Measurements from ENCODE around the gene NEK5.

The NEK5 gene

GRCh38 chr13:51999510-51999911 is 129.4 kb downstream of the NEK5 start:
- TF ChIP-seq CTCF (IDR thresholded peaks at IDR 0.05; ENCODE audit: low read depth, low read length, missing control alignments): no peak
- Histone ChIP-seq H3K36me3 (replicated peaks) (no peaks in the 10 kb centered on the region), H3K4me3 (ENCODE audit: low read depth, low read length) (no peak overlapping the region), H3K27me3 (replicated peaks) (no peaks in the 10 kb centered on the region), H3K27ac (no peak overlapping the region)
- in situ Hi-C loops (cut with HindIII; ENCODE audit: low pct_ligation_motif_present, low sequenced_read_pairs): no loop called here
- DNase-seq: no peak

GRCh38 chr13:51998723-51999509 is 130.0 kb downstream of the NEK5 start:
- no peaks in the 10 kb centered on the region for H3K27me3 ChIP-seq (replicated peaks)
- no peaks in the 10 kb centered on the region for H3K36me3 ChIP-seq (replicated peaks)
- in situ Hi-C loops (cut with HindIII; ENCODE audit: low pct_ligation_motif_present, low sequenced_read_pairs): no loop called here
- H3K27ac ChIP-seq: no peak overlapping the region
- H3K4me3 ChIP-seq (ENCODE audit: low read depth, low read length): no peak overlapping the region
- no peak for TF ChIP-seq CTCF (IDR thresholded peaks at IDR 0.05; ENCODE audit: low read depth, low read length, missing control alignments)
- no peak for DNase-seq

DNA sequence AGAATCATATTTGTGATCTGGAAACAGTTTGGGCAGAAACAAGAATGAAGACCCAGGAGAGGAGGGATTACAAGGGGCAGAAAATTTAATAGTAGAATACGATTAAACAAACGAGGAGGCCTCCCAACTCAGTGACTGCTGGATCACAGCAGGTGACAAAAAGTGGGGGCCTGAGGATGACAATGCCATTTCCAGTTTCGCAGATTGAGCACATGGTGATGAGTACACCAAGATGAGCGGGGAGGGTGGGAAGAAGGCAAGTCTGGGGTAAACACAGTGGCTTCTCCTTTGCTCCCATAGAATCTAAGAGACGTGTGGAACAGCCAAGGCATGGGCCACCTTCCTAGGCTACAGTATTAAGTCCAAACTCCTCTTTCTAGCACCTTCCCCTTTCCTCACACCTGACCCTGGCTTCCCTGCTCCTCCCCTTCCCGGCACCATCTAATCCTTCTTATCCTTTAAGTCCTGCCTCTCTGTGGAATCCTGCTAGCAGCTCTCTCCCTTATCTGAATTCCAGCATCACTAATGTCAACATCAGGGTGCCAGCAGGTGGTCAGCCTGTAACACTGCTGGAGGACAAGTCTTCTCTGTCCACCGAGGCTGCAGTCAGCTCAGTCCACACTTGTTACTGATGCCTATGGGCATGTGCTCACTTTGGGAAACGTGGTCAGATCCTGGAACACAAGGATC is 131.1 kb downstream of the NEK5 start:
- in situ Hi-C loops (cut with HindIII; ENCODE audit: low pct_ligation_motif_present, low sequenced_read_pairs): no loop called here
- DNase-seq: no peak
- TF ChIP-seq CTCF (IDR thresholded peaks at IDR 0.05; ENCODE audit: low read depth, low read length, missing control alignments): no peak

DNA sequence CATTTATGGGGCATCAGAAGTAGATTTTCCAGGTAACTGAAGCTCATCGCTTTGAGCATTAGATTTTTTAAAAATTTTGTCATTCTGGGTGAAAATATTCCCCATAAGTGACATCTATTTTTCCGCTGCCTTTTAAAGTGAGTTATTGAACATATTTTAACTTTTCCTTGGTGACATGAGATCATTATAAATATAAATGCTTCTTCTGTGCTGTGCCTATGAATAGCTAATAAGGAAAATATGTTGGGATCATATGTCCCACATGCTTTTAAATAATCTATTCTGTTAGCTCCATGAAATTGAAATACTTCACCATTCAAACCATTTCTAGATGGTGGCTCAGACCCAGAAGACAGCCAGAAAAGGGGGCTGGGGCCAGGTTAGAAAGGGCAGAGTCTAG is 131.7 kb downstream of the NEK5 start:
- no peak for DNase-seq
- Histone ChIP-seq H3K27ac (no peak overlapping the region), H3K36me3 (replicated peaks) (no peaks in the 10 kb centered on the region), H3K27me3 (replicated peaks) (no peaks in the 10 kb centered on the region), H3K4me3 (ENCODE audit: low read depth, low read length) (no peak overlapping the region)
- in situ Hi-C loops (cut with HindIII; ENCODE audit: low pct_ligation_motif_present, low sequenced_read_pairs): no loop called here
- TF ChIP-seq CTCF (IDR thresholded peaks at IDR 0.05; ENCODE audit: low read depth, low read length, missing control alignments): no peak

More for the DNA sequence above, 131.1 kb downstream of the NEK5 start:
- no peaks in the 10 kb centered on the region for H3K27me3 ChIP-seq (replicated peaks)
- no peaks in the 10 kb centered on the region for H3K36me3 ChIP-seq (replicated peaks)
- no peak overlapping the region for H3K27ac ChIP-seq
- H3K4me3 ChIP-seq (ENCODE audit: low read depth, low read length): no peak overlapping the region

DNA sequence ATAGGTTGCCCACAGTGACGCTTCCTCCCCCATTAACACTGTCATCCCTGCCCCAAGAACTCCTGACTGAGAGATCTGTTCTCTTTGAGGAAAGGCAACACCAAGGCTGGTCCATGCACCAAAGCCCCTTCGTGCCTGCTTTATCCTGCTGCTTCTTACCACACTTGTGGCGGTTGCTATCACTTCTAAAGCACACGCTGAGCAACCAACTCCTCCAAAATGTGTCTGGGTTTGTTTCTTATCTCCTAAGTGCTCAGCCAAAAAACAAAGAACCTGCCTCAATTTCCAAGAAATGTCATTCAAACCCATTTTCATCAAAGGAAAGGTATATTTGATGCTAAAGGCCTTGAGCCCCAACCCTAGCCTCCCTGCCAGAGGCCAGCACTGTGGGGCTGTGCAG is 132.2 kb downstream of the NEK5 start:
- DNase-seq: no peak
- TF ChIP-seq CTCF (IDR thresholded peaks at IDR 0.05; ENCODE audit: low read depth, low read length, missing control alignments): no peak
- Histone ChIP-seq H3K4me3 (ENCODE audit: low read depth, low read length) (no peak overlapping the region), H3K27me3 (replicated peaks) (no peaks in the 10 kb centered on the region), H3K36me3 (replicated peaks) (no peaks in the 10 kb centered on the region), H3K27ac (no peak overlapping the region)
- in situ Hi-C loops (cut with HindIII; ENCODE audit: low pct_ligation_motif_present, low sequenced_read_pairs): no loop called here

All from brain microvascular endothelial cell (primary cell).